GM19324 (cell line): Measurements from ENCODE around the gene PNKP.

Experiments
- ATAC-seq: cut with Tn5 transposase; IDR thresholded peaks from one replicate; pipeline ENCODE4 v1.9.1; 2021; ENCODE audit warnings: mild to moderate bottlenecking, moderate library complexity; ENCODE audit not compliant: unreplicated experiment, low FRiP score

The PNKP gene

GRCh38 chr19:49890349-49891311 is 23.3 kb upstream of the PNKP start:
- ATAC-seq, result no peak

- no peak for ATAC-seq
Observed at GRCh38 chr19:49889687-49890348, 22.4 kb upstream of the PNKP start.

GRCh38 chr19:49889038-49889686 is 21.8 kb upstream of the PNKP start:
- ATAC-seq, result no peak

GRCh38 chr19:49888510-49888824 is 21.1 kb upstream of the PNKP start:
- ATAC-seq, result no peak

- ATAC-seq, result no peak
Observed at GRCh38 chr19:49887665-49888509, 20.5 kb upstream of the PNKP start.

- no peak for ATAC-seq
Observed at GRCh38 chr19:49887037-49887664, 19.8 kb upstream of the PNKP start.

- no peak for ATAC-seq
Observed at GRCh38 chr19:49884760-49885159, 17.4 kb upstream of the PNKP start.

- no peak for ATAC-seq
Observed at GRCh38 chr19:49884109-49884508, 16.7 kb upstream of the PNKP start.

- ATAC-seq, result no peak
Observed at GRCh38 chr19:49883094-49883493, 15.7 kb upstream of the PNKP start.

GRCh38 chr19:49882643-49883042 is 15.3 kb upstream of the PNKP start:
- ATAC-seq, result no peak

- ATAC-seq, result no peak
Observed at GRCh38 chr19:49881672-49882394, 14.5 kb upstream of the PNKP start.

- ATAC-seq, result no peak
Observed at GRCh38 chr19:49881186-49881585, 13.8 kb upstream of the PNKP start.

GRCh38 chr19:49880162-49880869 is 12.9 kb upstream of the PNKP start:
- no peak for ATAC-seq

- no peak for ATAC-seq
Observed at GRCh38 chr19:49879243-49879963, 12.0 kb upstream of the PNKP start.

GRCh38 chr19:49878744-49879070 is 11.3 kb upstream of the PNKP start:
- no peak for ATAC-seq

- ATAC-seq, result peak; percentile 45
Observed at GRCh38 chr19:49877879-49878743, 10.7 kb upstream of the PNKP start.
